ENCODE measurements around the gene MYZAP. TPM values are rescaled to one million over a fixed set of nuclear protein-coding genes. Genes with fewer than 3 reads are reported as not detected.

The MYZAP gene
- total and polyA plus RNA-seq, 10 of the 15 experiments (the other 5 are each of a cell fraction or from before 2014, with no cell fraction given) = not detected

DNA sequence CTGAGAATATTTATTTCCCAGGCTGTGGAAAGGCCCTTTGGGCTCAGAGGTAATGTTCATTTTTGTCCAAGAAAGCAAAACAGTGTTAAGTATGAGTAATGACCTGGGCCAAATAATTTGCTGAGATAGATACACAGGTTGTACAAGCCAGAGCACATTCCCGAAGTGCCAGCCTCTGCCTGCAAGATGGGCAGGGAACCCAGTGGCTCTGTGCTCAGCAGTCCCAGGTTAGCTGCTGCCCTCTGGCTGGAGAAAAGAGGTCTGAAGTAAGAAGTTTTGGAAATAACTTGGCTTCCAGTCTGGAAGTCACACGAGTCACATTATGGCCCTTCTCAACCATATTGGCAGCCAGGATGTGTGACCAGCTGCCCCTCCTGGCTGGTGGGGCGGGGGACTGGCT, 20.2 kb downstream of the MYZAP start:
- H3K4me2 ChIP-seq (ENCODE audit: control insufficient read depth, insufficient read depth) = no peak overlapping the region
- ChIA-PET SMC1A (ENCODE audit: uncharacterized antibody, unreplicated experiment) (no interaction called here), CTCF (interaction anchor here (1.0 to 1.2 kb wide), 2 partner anchors 50 to 52 kb away, joined by 3 to 4 read pairs; no protein-coding TSS in a partner anchor), RAD21 (ENCODE audit: unreplicated experiment) (no interaction called here), POLR2A (no interaction called here)
- TF ChIP-seq, protein P1, sequence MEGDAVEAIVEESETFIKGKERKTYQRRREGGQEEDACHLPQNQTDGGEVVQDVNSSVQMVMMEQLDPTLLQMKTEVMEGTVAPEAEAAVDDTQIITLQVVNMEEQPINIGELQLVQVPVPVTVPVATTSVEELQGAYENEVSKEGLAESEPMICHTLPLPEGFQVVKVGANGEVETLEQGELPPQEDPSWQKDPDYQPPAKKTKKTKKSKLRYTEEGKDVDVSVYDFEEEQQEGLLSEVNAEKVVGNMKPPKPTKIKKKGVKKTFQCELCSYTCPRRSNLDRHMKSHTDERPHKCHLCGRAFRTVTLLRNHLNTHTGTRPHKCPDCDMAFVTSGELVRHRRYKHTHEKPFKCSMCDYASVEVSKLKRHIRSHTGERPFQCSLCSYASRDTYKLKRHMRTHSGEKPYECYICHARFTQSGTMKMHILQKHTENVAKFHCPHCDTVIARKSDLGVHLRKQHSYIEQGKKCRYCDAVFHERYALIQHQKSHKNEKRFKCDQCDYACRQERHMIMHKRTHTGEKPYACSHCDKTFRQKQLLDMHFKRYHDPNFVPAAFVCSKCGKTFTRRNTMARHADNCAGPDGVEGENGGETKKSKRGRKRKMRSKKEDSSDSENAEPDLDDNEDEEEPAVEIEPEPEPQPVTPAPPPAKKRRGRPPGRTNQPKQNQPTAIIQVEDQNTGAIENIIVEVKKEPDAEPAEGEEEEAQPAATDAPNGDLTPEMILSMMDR (IDR thresholded peaks at IDR 0.05 in 2 of 3, conservative IDR thresholded peaks at IDR 0.05 in 1 of 3; ENCODE audit: control insufficient read depth in 2 of 3, extremely low read depth in 1 of 3, insufficient read depth in 1 of 3, low read depth in 3 of 3, low read length in 3 of 3) = peak in 1 of 3 experiments; percentile 5; a peak in 1 of 6 replicates
- TF ChIP-seq ZZZ3 (IDR thresholded peaks at IDR 0.05; ENCODE audit: control insufficient read depth, insufficient read length, low read depth) = no peak
- in situ Hi-C loops (cut with MboI) = no loop called here
- DNase-seq (ENCODE audit: low read depth, low spot score) = no peak
- H3K4me1 ChIP-seq (ENCODE audit: control insufficient read depth, insufficient read depth, low read length) = no peaks in the 10 kb centered on the region
- no peaks in the 10 kb centered on the region for H3K9me3 ChIP-seq (replicated peaks; ENCODE audit: control insufficient read depth, insufficient read depth, low read length)
- H3K27ac ChIP-seq (ENCODE audit: control insufficient read depth, insufficient read depth) = no peak overlapping the region
- H3K4me3 ChIP-seq = no peak overlapping the region
- no peaks in the 10 kb centered on the region for H4K20me1 ChIP-seq (ENCODE audit: control insufficient read depth, insufficient read depth)
- BruUV-seq (replicated peaks) = no TSS peak
- H3K9ac ChIP-seq (ENCODE audit: control insufficient read depth, insufficient read depth, low read length) = no peak overlapping the region
- H2AFZ ChIP-seq (ENCODE audit: control insufficient read depth, low read depth, low read length) = no peak overlapping the region
- FAIRE-seq = no peak
- ATAC-seq = no peak
- 26% methylated on average over 3 of the region's 3 CpGs for WGBS (ENCODE audit: insufficient coverage, insufficient replicate concordance, low lambda C conversion rate, missing lambda C conversion rate)
- H3K79me2 ChIP-seq (ENCODE audit: control insufficient read depth, insufficient read depth, low read length) = no peaks in the 10 kb centered on the region
- no peaks in the 10 kb centered on the region for H3K27me3 ChIP-seq (replicated peaks in 1 of 2; ENCODE audit: control insufficient read depth in 2 of 2, insufficient read depth in 2 of 2, low read length in 1 of 2)
- intact Hi-C loops (cut with micrococcal nuclease; ENCODE audit: unreplicated experiment) = no loop called here
- no peaks in the 10 kb centered on the region for H3K36me3 ChIP-seq (ENCODE audit: control insufficient read depth in 2 of 2, insufficient read depth in 2 of 2, low read length in 1 of 2)

DNA sequence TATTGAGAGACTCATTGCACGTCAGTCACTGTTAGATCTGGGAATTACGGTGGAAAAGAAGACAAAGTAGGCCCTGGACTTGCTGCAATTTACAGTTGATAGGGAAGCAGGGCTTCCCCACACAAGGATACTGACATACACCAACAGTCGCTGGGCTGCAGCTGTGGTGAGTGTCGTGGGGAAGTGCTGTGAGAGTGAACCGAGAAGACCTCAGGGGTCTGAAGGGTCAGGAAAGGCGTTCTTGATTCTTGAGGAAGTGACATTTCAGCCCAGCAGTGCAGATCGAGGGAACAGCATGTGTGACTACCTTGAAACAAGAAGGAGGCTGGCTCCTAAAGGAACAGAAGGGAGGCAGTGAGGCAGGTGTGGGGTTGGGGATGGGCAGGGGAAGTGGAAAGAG, 22.5 kb downstream of the MYZAP start:
- Histone ChIP-seq H3K4me1 (ENCODE audit: control insufficient read depth, insufficient read depth, low read length) (no peaks in the 10 kb centered on the region), H3K9ac (ENCODE audit: control insufficient read depth, insufficient read depth, low read length) (no peak overlapping the region), H3K27me3 (replicated peaks in 1 of 2; ENCODE audit: control insufficient read depth in 2 of 2, insufficient read depth in 2 of 2, low read length in 1 of 2) (0 out of 4 replicates have a peak, but pooled peaks cover 0 to 3% of the 10 kb centered on the region in 2 experiments), H3K4me2 (ENCODE audit: control insufficient read depth, insufficient read depth) (no peak overlapping the region), H3K4me3 (no peak overlapping the region), H3K27ac (ENCODE audit: control insufficient read depth, insufficient read depth) (no peak overlapping the region), H3K79me2 (ENCODE audit: control insufficient read depth, insufficient read depth, low read length) (no peaks in the 10 kb centered on the region), H2AFZ (ENCODE audit: control insufficient read depth, low read depth, low read length) (no peak overlapping the region), H4K20me1 (ENCODE audit: control insufficient read depth, insufficient read depth) (no peaks in the 10 kb centered on the region), H3K9me3 (replicated peaks; ENCODE audit: control insufficient read depth, insufficient read depth, low read length) (no peaks in the 10 kb centered on the region), H3K36me3 (ENCODE audit: control insufficient read depth in 2 of 2, insufficient read depth in 2 of 2, low read length in 1 of 2) (no peaks in the 10 kb centered on the region)
- 13% methylated on average over 7 of the region's 7 CpGs for WGBS (ENCODE audit: insufficient coverage, insufficient replicate concordance, low lambda C conversion rate, missing lambda C conversion rate)
- in situ Hi-C loops (cut with MboI) (no loop called here), intact Hi-C loops (cut with micrococcal nuclease; ENCODE audit: unreplicated experiment) (no loop called here)
- CTCF ChIA-PET = no interaction called here
- no TSS peak for BruUV-seq (replicated peaks)
- FAIRE-seq (no peak), ATAC-seq (no peak), DNase-seq (ENCODE audit: low read depth, low spot score) (no peak)
- SMC1A ChIA-PET (ENCODE audit: uncharacterized antibody, unreplicated experiment) = no interaction called here
- POLR2A ChIA-PET = no interaction called here
- RAD21 ChIA-PET (ENCODE audit: unreplicated experiment) = no interaction called here
- TF ChIP-seq, protein P2, sequence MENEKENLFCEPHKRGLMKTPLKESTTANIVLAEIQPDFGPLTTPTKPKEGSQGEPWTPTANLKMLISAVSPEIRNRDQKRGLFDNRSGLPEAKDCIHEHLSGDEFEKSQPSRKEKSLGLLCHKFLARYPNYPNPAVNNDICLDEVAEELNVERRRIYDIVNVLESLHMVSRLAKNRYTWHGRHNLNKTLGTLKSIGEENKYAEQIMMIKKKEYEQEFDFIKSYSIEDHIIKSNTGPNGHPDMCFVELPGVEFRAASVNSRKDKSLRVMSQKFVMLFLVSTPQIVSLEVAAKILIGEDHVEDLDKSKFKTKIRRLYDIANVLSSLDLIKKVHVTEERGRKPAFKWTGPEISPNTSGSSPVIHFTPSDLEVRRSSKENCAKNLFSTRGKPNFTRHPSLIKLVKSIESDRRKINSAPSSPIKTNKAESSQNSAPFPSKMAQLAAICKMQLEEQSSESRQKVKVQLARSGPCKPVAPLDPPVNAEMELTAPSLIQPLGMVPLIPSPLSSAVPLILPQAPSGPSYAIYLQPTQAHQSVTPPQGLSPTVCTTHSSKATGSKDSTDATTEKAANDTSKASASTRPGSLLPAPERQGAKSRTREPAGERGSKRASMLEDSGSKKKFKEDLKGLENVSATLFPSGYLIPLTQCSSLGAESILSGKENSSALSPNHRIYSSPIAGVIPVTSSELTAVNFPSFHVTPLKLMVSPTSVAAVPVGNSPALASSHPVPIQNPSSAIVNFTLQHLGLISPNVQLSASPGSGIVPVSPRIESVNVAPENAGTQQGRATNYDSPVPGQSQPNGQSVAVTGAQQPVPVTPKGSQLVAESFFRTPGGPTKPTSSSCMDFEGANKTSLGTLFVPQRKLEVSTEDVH (IDR thresholded peaks at IDR 0.05; ENCODE audit: low read depth, partially characterized antibody) = no peak
- no peak for TF ChIP-seq NR2C1 (IDR thresholded peaks at IDR 0.05)
- no peak for TF ChIP-seq NR2C2 (IDR thresholded peaks at IDR 0.05; ENCODE audit: borderline replicate concordance, control insufficient read depth, insufficient read length, low read depth)
- TF ChIP-seq CREB1 (IDR thresholded peaks at IDR 0.05; ENCODE audit: low read depth) = no peak
- TF ChIP-seq, protein P3, sequence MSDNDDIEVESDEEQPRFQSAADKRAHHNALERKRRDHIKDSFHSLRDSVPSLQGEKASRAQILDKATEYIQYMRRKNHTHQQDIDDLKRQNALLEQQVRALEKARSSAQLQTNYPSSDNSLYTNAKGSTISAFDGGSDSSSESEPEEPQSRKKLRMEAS (IDR thresholded peaks at IDR 0.05; ENCODE audit: low read depth, low read length) = no peak
- no peak for TF ChIP-seq CBX5 (IDR thresholded peaks at IDR 0.05; ENCODE audit: low read depth)
- no peak for TF ChIP-seq SREBF2 (IDR thresholded peaks at IDR 0.05; ENCODE audit: low read length)
- TF ChIP-seq ZSCAN29 (IDR thresholded peaks at IDR 0.05) = no peak
- TF ChIP-seq SP1 (IDR thresholded peaks at IDR 0.05; ENCODE audit: low read depth, low read length) = no peak
- TF ChIP-seq SMAD1 (IDR thresholded peaks at IDR 0.05; ENCODE audit: low read depth, partially characterized antibody) = no peak
- no peak for TF ChIP-seq SUPT20H (IDR thresholded peaks at IDR 0.05; ENCODE audit: borderline replicate concordance, control insufficient read depth, low read depth, low read length)

Measured in GM12878 (cell line).